Sigmoid colon (tissue), 7 donors: ENCODE data around the gene FBF1. TPM values are rescaled to one million over a fixed set of nuclear protein-coding genes. Genes with fewer than 3 reads are reported as not detected.

ENCODE experiments used
- DNase-seq: peaks from one replicate; pipeline ENCODE4 v3.0.0-alpha.2; 2019
- H3K27ac ChIP-seq, 4 donors: fragments of 200-600 bp; sonication (generic); one replicate each; pipeline ENCODE4 v1.5.1; 2016 to 2019; ENCODE audit warnings: mild to moderate bottlenecking in 1 of 4
- H3K27me3 ChIP-seq, 3 donors: fragments of 200-600 bp; sonication (generic); one replicate each; pipeline ENCODE4 v1.5.1; 2019; ENCODE audit warnings: mild to moderate bottlenecking in 1 of 3
- H3K36me3 ChIP-seq, 4 donors: fragments of 200-600 bp; sonication (generic); one replicate each; pipeline ENCODE4 v1.5.1; 2016 to 2019
- H3K4me1 ChIP-seq, 4 donors: fragments of 200-600 bp; sonication (generic); one replicate each; pipeline ENCODE4 v1.5.1; 2017 to 2019
- H3K4me3 ChIP-seq, 4 donors: fragments of 200-600 bp; sonication (generic); one replicate each; pipeline ENCODE4 v1.5.1; 2017 to 2019; ENCODE audit warnings: mild to moderate bottlenecking in 2 of 4, moderate library complexity in 1 of 4
- H3K9me3 ChIP-seq, 4 donors: fragments of 200-600 bp in 3 of 4; sonication (generic) in 3 of 4; one replicate each; pipeline versions ENCODE4 v1.5.1 to v1.6.1; 2013 to 2019
- EP300 ChIP-seq, 4 donors: sonication (generic); formaldehyde crosslinking; IDR thresholded peaks; one replicate each; pipeline ENCODE4 v1.6.1; 2017; ENCODE audit warnings: antibody characterized with exemption in 4 of 4
- POLR2A ChIP-seq, 2 donors: fragments of 450-650 bp; IDR thresholded peaks; one replicate each; pipeline ENCODE4 v1.6.1; 2016; ENCODE audit warnings: antibody characterized with exemption in 2 of 2, mild to moderate bottlenecking in 2 of 2, moderate library complexity in 2 of 2
- POLR2AphosphoS5 ChIP-seq, 4 donors: sonication (generic); formaldehyde crosslinking; IDR thresholded peaks; one replicate each; pipeline ENCODE4 v1.6.1; 2017; ENCODE audit warnings: antibody characterized with exemption in 4 of 4
- whole genome bisulfite sequencing, 2 donors: extraction: QIAGEN DNeasy Blood & Tissue Kit; methylation state at CpG; one replicate each; pipeline ENCODE4 v1.1.7; 2013; 5-methylcytosine and 5-hydroxymethylcytosine counted together
- intact Hi-C: fragments of 100-400 bp; cut with DNase I; formaldehyde crosslinking; loops from one replicate; pipeline ENCODE4 v1.15.1; 2023
- polyA plus RNA-seq, 3 donors: library from polyadenylated mRNA; stranded (reverse); fragments of 200-250 nt; gene quantifications; one replicate each; pipeline ENCODE4 v1.2.3, GENCODE V29; 2013
- total RNA-seq, 4 donors: library from RNA; depleted of rRNA; stranded (reverse); fragments of >200 nt; gene quantifications; one replicate each; pipeline ENCODE4 v1.1.0, GENCODE V29; 2016
- TF ChIP-seq, protein P1 (sequence below), 4 experiments: fragments of 450-650 bp in 3 of 4; fragments of 200-600 bp in 1 of 4; IDR thresholded peaks; one replicate each; pipeline ENCODE4 v1.5.1; 2016 to 2019; ENCODE audit warnings: antibody characterized with exemption in 4 of 4, mild to moderate bottlenecking in 3 of 4, moderate library complexity in 2 of 4
- donor health status: healthy with polysubstance abuse.
- donor health status: Bipolar disorder and iron deficiency.
- donor health status: healthy.

FBF1 gene
- total and polyA plus RNA-seq, 7 donors, result 1.2 to 16.6 (median 5.4) TPM

DNA sequence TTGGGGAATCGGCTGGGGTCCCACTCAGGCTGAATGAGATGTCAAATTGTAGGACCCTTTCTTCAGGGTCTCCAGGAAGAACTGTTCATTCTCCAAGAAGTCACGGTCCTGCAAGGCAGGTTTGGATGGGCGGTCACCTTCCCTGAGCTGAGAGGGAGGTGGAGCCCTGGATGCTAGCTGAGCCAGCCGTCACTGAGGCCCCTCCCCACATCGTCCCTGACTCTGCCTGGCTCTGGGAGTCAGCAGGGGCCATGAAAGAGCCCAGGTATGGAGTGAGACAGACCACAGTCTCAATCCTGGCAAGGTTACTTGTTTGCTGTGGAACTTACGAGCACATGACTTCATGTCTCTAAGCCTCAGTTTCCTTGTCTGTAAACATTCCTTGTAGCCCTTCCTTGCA is 30.1 kb downstream of the FBF1 start:
- Histone ChIP-seq H3K27me3 (no peaks in the 10 kb centered on the region), H3K36me3 (peaks cover 0 to 31% (median 9%) of the 10 kb centered on the region in 4 donors), H3K4me1 (peaks cover 0 to 2% (median 0%) of the 10 kb centered on the region in 4 donors), H3K9me3 (no peaks in the 10 kb centered on the region), H3K27ac (no peak overlapping the region), H3K4me3 (no peak overlapping the region)
- WGBS, 2 donors, result 63 to 87% methylated on average over 6 of the region's 6 CpGs
- DNase-seq, result no peak
- TF ChIP-seq POLR2AphosphoS5 (IDR thresholded peaks at IDR 0.05) (no peak), EP300 (IDR thresholded peaks at IDR 0.05) (no peak), POLR2A (IDR thresholded peaks at IDR 0.05) (no peak)
- TF ChIP-seq, protein P1, sequence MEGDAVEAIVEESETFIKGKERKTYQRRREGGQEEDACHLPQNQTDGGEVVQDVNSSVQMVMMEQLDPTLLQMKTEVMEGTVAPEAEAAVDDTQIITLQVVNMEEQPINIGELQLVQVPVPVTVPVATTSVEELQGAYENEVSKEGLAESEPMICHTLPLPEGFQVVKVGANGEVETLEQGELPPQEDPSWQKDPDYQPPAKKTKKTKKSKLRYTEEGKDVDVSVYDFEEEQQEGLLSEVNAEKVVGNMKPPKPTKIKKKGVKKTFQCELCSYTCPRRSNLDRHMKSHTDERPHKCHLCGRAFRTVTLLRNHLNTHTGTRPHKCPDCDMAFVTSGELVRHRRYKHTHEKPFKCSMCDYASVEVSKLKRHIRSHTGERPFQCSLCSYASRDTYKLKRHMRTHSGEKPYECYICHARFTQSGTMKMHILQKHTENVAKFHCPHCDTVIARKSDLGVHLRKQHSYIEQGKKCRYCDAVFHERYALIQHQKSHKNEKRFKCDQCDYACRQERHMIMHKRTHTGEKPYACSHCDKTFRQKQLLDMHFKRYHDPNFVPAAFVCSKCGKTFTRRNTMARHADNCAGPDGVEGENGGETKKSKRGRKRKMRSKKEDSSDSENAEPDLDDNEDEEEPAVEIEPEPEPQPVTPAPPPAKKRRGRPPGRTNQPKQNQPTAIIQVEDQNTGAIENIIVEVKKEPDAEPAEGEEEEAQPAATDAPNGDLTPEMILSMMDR (IDR thresholded peaks at IDR 0.05), result no peak
- intact Hi-C loops, result no loop called here

DNA sequence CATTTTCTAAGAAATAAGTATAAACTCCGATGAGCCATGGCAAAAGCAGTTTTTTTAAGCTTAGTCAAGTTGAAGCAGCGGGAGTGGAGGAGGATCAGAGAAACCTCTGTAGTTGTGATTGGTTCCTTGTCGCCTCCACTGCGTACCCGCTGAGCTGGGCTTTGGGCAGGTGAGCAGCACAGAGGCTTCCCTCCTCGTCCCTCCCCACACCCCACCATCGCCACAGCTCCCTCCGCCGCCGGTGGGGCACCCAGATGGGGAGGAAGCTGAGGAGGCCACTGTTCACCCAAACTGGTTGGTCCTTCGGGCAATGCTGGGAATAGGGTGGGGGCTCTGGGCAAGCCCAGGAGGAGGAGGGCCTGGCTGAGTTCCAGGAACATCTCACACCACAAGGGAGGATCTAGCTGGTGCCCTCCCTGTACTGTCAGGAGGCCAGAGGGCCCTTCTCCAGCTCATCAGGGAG is 31.0 kb downstream of the FBF1 start:
- Histone ChIP-seq H3K27ac (no peak overlapping the region), H3K36me3 (peaks cover 0 to 28% (median 9%) of the 10 kb centered on the region in 4 donors), H3K27me3 (no peaks in the 10 kb centered on the region), H3K9me3 (no peaks in the 10 kb centered on the region), H3K4me1 (peaks cover 0 to 8% (median 3%) of the 10 kb centered on the region in 4 donors), H3K4me3 (no peak overlapping the region)
- WGBS, 2 donors, result 19 to 46% methylated on average over 11 of the region's 11 CpGs
- intact Hi-C loops, result loop anchor here (10.0 kb wide), 1 partner anchor 165 kb away; the partner anchor contains the start of genes GALR2, SRP68 and ZACN
- TF ChIP-seq POLR2A (IDR thresholded peaks at IDR 0.05) (no peak), POLR2AphosphoS5 (IDR thresholded peaks at IDR 0.05) (no peak), EP300 (IDR thresholded peaks at IDR 0.05) (no peak)
- TF ChIP-seq, protein P1 (IDR thresholded peaks at IDR 0.05), result no peak
- no peak for DNase-seq

DNA sequence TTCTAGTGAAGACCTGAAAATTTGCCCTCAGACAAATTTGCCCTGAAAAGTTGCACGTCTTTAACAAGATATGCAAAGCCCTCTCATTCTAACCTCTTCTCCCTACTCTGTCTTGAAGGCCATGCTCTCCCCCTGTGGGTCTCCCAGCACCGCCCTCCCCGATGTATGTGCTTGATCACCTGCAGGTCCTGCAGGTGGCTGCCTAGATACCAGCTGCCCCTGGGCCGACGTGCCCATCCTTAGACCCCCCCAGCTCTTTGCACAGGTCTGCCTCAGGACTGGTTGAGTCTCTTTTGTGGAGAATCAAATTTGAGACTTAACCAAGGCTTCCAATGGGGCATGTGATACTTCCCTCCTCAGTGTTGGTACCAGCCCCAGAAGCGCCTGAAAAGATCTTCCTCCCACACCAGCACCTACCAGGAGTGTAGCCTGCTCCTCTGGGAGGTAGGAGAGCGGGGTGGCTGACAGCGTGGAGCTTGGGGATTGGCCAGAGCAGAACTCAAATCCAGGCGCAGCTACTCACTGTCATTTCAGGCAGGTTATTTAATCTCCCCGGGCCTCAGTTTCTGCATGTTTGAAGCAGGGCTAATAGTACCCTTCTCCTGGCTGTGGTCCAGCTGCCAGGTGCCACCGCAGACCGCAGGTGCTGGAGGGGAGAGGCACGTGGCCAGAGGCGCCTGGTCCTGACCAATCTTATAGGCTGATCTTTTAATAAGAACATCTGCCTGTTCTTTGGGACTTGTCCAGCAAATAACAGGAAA is 31.6 kb downstream of the FBF1 start:
- Histone ChIP-seq H3K4me1 (peaks cover 0 to 10% (median 5%) of the 10 kb centered on the region in 4 donors), H3K36me3 (peaks cover 0 to 21% (median 7%) of the 10 kb centered on the region in 4 donors), H3K4me3 (no peak overlapping the region), H3K27ac (no peak overlapping the region), H3K9me3 (no peaks in the 10 kb centered on the region), H3K27me3 (no peaks in the 10 kb centered on the region)
- intact Hi-C loops, result loop anchor here (10.0 kb wide), 1 partner anchor 166 kb away; the partner anchor contains the start of genes GALR2, SRP68 and ZACN
- WGBS, 2 donors, result 52 to 76% methylated on average over 14 of the region's 14 CpGs
- no peak for TF ChIP-seq POLR2A (IDR thresholded peaks at IDR 0.05)
- no peak for TF ChIP-seq EP300 (IDR thresholded peaks at IDR 0.05)
- no peak for TF ChIP-seq POLR2AphosphoS5 (IDR thresholded peaks at IDR 0.05)
- TF ChIP-seq, protein P1 (IDR thresholded peaks at IDR 0.05), result no peak
- no peak for DNase-seq

DNA sequence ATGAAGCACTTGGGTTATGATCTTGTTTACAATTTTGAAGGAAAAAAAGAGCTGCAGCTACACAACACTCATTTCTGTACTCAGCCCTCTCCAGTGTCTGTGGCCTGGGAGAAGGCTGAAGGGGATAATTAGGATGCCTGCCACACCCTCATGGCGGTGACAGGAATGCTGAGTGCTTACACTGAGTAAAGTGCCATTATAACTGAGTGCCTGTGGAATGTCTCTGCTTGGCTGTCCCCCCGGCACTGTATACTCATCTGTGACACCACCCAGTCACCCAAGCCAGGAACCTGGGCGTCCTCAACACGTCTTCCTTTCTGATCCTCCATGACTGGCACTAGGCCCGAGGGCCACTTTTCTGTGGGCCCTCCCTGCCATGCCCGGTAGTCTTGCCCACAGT is 32.6 kb downstream of the FBF1 start:
- 27 to 66% methylated on average over 6 of the region's 6 CpGs for WGBS, 2 donors
- peaks cover 0 to 11% (median 0%) of the 10 kb centered on the region in 4 donors for H3K36me3 ChIP-seq
- TF ChIP-seq POLR2A (IDR thresholded peaks at IDR 0.05) (no peak), EP300 (IDR thresholded peaks at IDR 0.05) (no peak), POLR2AphosphoS5 (IDR thresholded peaks at IDR 0.05) (no peak)
- TF ChIP-seq, protein P1 (IDR thresholded peaks at IDR 0.05), result no peak

More for the DNA sequence above, 32.6 kb downstream of the FBF1 start:
- Histone ChIP-seq H3K9me3 (no peaks in the 10 kb centered on the region), H3K27ac (no peak overlapping the region), H3K27me3 (no peaks in the 10 kb centered on the region), H3K4me1 (peaks cover 0 to 18% (median 13%) of the 10 kb centered on the region in 4 donors), H3K4me3 (no peak overlapping the region)
- intact Hi-C loops, result loop anchor here (10.0 kb wide), 1 partner anchor 167 kb away; the partner anchor contains the start of genes GALR2, SRP68 and ZACN
- no peak for DNase-seq
